RKO (cell line): Measurements from ENCODE around the gene VEGFB.
A peak's percentile ranks its signal among the peaks of the same experiment; 100 is the strongest.

ENCODE experiments used
- DNase-seq: peaks from one replicate; pipeline ENCODE4 v3.0.0-alpha.2; 2016; ENCODE audit warnings: low spot score

The VEGFB gene

GRCh38 chr11:64211181-64211872 lies 23.1 kb upstream of the VEGFB start:
- no peak for DNase-seq

- DNase-seq, result no peak
These were observed 17.5 kb upstream of the VEGFB start for GRCh38 chr11:64216879-64217278.

- DNase-seq, result no peak
These were observed 15.6 kb upstream of the VEGFB start for GRCh38 chr11:64218628-64219353.

DNA sequence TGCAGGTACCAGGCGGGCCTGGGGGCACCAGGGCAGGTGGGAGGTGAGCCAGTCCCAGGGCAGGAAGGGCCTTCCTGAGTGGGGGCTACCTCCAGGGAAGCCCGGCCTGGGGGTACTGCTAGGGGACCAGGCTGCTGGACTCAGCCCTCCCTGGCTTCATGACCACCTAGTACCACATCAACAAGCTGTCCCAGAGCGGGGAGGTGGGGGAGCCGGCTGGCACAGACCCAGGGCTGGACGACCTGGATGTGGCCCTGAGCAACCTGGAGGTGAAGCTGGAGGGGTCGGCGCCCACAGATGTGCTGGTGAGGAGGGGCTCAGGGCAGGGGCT lies 15.1 kb upstream of the VEGFB start:
- no peak for DNase-seq

- no peak for DNase-seq
These were observed 14.6 kb upstream of the VEGFB start for GRCh38 chr11:64219755-64220154.

DNA sequence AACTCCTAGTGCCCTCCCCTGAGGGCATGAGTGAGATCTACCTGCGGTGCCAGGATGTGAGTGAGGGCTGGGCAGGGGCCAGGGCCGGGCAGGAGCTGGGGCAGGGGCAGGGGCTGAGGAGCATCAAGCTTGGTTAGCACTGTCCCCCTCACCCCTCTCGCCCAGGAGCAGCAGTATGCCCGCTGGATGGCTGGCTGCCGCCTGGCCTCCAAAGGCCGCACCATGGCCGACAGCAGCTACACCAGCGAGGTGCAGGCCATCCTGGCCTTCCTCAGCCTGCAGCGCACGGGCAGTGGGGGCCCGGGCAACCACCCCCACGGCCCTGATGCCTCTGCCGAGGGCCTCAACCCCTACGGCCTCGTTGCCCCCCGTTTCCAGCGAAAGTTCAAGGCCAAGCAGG lies 14.1 kb upstream of the VEGFB start:
- no peak for DNase-seq

DNA sequence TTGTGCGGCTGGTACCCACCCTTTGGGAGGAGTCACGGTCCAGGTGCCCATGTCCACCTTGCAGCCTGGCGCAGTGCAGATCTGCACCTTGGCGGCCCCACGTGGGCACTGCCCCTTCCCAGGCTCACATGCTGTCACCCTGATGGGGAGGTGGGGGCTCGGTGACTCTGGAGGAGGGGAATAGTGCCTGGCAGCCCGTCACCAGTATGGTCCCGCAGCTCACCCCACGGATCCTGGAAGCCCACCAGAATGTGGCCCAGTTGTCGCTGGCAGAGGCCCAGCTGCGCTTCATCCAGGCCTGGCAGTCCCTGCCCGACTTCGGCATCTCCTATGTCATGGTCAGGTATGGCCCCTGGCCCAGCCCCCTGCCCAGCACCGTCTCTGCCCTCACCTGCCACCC lies 13.6 kb upstream of the VEGFB start:
- DNase-seq, result no peak

GRCh38 chr11:64222651-64223000 lies 11.8 kb upstream of the VEGFB start:
- DNase-seq, result no peak

- no peak for DNase-seq
These were observed 11.3 kb upstream of the VEGFB start for GRCh38 chr11:64223001-64223651.

DNA sequence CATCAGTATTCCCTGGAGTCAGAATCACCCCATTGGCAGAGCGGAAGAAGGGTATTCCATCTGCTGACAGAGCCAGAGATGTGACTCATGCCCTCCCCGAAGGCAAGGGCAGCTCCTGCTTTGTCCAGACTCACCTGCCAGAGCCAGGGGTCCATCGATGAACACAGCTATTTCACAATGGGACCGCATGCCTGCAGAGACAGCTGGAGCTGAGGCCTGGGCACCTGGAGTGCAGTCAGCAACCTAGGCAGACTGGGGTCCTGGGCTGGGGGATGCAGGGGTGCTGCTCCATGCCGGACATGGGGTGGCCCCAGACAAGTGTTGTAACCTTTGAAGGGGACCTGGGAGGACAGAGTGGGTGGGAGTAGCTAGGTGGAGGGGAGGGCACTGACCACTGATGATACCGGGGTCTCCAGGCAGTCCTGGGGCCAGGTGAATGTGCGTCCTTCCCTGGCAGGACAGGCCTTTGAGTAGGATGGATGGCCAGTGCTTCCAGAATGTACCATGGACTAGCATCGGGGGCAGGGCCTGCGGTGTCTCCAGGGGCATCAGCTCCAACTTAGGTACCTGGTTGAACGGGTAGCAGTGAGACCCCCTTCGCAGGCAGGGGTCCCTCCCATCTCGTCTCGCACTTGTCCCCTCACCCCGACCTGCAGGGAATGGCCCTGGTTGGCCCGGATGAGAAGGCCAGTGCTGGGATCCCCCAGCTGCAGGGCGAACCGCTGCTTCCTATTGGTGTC lies 10.1 kb upstream of the VEGFB start:
- no peak for DNase-seq

DNA sequence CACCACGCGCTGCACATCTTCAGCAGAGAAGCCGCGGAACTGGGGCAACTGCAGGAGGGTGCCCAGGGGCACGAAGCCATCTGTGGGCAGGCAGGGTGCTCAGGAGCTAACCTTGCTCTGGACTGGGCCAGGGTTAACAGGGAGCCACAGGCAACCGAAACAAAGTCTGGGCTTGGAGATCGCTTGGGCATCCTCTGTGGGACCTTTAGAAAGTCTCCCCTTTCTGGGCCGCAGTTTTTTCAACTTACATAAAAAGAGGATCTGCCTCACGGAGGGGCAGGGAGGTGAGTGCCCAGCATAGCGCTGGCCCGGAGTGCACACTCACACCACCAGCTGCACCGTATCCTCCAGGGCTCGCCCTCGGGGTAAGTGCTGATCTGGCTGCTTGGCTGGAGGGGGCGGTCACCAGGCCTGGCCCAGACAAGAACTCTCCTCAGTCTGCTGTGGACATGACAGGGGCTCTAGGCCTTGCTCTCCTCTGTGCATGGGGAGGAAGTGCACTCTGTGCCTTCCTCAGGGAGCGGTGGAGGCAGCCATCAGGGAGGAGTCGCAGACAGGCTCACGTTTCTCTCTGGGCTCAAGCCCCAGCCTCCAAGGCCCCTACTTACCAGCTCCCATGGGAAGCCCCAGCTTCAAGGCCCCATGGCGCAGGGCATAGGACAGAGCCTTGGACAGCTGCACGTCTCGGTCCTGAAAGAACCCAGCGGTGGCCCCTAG lies 9.3 kb upstream of the VEGFB start:
- no peak for DNase-seq

DNA sequence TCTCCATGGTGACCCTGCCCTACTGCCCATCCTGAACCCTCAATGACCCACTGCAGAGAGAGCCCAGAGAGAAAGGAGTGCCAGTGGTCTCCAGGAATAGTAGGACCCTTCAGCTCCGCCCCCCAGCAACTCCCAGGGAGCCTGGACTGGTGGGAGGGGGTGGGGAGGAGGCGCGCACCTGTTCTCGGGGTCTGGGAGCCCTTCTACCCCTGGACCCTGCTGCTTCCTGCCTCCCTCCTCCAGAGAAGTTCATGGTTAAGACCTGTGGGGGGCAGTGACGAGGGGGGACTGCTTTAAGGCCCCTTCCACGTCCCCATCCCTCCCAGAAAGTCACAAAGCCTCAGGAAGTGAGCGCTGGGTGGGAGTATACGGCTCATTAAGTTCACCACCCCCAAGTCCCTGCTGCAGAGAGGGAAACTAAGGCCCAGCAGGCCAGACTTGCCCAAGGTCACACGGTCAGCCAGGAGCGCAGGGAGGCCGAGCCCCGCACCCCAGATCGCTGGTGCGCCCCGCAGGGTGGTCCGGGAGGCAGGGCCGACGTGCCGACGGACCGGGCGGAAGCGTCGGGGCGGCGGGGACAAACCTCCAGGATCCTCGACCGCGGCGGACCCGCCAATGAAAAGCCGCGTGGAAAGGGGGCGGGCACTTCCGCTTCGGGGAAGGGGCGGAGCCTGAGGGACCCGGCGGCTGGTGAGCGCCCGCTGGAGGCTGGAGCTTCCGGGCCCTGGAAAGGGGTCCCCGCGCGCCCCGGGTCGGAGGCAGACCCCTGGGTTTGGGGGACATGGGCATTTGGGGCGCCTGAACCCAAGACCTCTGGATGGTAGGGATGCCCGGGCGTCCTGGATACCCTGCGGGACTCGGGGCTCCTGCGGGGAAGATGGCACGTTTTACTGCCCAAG lies 8.5 kb upstream of the VEGFB start, which contains the start of the genes NUDT22 and TRPT1:
TSS of gene NUDT22 (plus strand) at position 667 of the 899 bp plus-strand sequence. CDS start 379 bp downstream, outside the sequence.
TSS of gene TRPT1 (minus strand) at position 579 of the 899 bp plus-strand sequence. CDS start at position 253, 326 bp downstream.
- peak; percentile 82 for DNase-seq

DNA sequence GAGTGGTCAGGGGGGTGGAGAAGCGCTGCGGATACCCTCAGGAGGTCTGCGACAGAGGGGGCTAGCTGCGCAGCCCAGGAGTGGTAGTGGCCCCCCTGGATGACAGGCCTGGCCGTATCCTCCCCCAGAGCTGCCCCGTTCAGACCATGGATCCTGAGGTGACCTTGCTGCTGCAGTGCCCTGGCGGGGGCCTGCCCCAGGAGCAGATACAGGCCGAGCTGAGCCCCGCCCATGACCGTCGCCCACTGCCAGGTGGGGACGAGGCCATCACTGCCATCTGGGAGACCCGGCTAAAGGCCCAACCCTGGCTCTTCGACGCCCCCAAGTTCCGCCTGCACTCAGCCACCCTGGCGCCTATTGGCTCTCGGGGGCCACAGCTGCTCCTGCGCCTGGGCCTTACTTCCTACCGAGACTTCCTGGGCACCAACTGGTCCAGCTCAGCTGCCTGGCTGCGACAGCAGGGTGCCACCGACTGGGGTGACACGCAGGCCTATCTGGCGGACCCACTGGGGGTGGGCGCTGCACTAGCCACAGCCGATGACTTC lies 7.8 kb upstream of the VEGFB start:
- DNase-seq, result peak; percentile 78

- no peak for DNase-seq
These were observed 6.9 kb upstream of the VEGFB start for GRCh38 chr11:64227405-64227956.

DNA sequence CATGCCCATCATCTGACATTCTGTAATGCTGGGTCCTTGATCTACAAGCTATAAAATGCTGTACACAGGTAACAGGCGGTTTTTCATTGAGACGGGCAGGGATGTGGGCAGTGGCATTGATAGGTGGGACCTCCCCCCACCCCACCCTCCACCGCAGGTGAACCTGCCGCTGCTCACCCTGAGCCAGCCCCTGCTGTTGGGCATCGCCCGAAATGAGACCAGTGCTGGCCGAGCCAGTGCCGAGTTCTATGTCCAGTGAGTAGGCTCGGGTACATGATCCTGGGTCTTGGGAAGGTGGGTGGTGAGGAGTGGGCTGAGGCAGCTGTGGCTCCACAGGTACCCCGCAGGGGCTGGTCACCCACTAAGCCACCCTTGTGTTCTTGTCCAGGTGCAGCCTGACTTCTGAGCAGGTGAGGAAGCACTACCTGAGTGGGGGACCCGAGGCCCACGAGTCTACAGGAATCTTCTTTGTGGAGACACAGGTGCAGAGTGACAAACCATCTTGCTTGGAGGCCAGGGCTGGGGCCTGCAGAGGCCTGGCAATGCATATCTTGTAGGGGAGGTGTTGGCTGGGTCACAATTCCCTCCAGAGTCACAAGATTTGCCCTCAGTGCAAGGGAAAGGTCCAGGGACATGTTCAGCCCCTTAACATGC lies 5.2 kb upstream of the VEGFB start:
- no peak for DNase-seq

DNA sequence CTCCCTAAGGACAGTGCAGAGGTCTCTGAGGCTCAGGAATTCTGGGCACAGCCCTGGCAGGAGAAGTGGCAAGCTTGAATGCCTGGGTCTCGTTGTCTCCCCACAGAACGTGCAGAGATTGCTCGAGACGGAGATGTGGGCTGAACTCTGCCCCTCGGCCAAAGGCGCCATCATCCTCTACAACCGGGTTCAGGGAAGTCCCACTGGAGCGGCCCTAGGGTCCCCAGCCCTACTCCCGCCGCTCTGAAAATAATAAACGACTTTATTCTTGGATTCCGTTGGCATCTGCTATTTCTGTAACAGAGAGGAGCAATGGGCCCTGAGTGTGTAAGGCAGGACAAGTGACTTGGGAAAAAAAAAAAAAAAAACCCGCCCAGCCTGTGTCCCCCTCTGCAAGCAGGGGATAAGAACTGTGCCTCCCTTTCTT lies 4.6 kb upstream of the VEGFB start:
- no peak for DNase-seq

DNA sequence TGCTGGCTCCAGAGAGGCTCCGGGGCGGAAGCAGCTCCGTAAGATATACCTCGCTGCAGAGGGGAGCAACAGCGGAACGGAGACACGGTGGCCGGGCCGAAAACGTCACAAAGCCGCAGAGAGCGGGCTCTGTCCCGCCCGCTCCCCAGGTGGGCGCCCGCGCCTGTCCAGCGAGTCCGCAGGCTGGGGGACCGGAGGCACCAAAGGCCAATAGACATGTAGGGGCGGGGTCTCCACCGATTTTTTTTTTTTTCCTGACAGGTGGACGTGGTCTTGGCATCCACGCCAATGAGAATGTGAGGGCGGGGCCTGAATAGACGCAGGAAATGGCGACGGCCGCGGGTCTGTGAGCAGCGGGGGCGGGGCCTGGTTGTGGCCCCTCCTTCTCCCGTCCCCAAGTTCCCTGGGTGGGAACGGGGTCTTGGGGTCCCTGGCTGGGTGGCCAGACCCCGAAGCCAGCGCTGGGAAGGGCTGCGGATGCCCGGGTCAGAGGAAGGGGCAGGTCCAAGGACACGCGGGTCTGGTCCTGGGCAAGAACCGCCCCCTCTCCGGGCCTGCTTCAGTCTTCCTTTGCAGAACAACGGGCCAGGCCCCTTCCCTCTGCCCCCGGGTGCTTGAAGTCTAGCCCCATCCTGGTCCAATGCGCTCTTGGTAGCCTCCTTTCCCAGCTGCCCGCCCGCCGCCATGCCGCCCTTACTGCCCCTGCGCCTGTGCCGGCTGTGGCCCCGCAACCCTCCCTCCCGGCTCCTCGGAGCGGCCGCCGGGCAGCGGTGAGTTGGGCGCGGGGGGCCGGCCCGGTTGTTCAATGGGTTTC lies 4.0 kb upstream of the VEGFB start, which contains the start of gene DNAJC4:
TSS of gene DNAJC4 (plus strand) at position 378 of the 814 bp plus-strand sequence. CDS start at position 685, 307 bp downstream.
- DNase-seq, result peak; percentile 84

GRCh38 chr11:64230985-64231365 lies 3.4 kb upstream of the VEGFB start:
- no peak for DNase-seq

GRCh38 chr11:64231546-64231945 lies 2.8 kb upstream of the VEGFB start:
- DNase-seq, result no peak
